Measurements from ENCODE around the gene VAT1L.

The VAT1L gene

GRCh38 chr16:77807021-77807420 lies 18.7 kb downstream of the VAT1L start:
- no peak overlapping the region for H2AFZ ChIP-seq (ENCODE audit: low read depth, low read length)
- H3K27me3 ChIP-seq (ENCODE audit: insufficient read depth, low read length, poor library complexity) = no peaks in the 10 kb centered on the region
- no peak overlapping the region for H3K27ac ChIP-seq (ENCODE audit: low read length)
- no peaks in the 10 kb centered on the region for H3K36me3 ChIP-seq (ENCODE audit: insufficient read depth, low read length)
- no peaks in the 10 kb centered on the region for H3K9me3 ChIP-seq (ENCODE audit: insufficient read depth, low read length, severe bottlenecking)
- DNase-seq = no peak
- no peaks in the 10 kb centered on the region for H3K79me2 ChIP-seq (ENCODE audit: insufficient read depth, low read length)
- H3K4me1 ChIP-seq (ENCODE audit: insufficient read depth, low read length) = no peaks in the 10 kb centered on the region
- no peak overlapping the region for H3K4me2 ChIP-seq (ENCODE audit: insufficient read depth, low read length)
- H3K4me3 ChIP-seq (ENCODE audit: low read depth in 1 of 2, low read length in 2 of 2) = no peak overlapping the region
- no peak overlapping the region for H3K9ac ChIP-seq (ENCODE audit: low read depth, low read length)
- TF ChIP-seq, protein P1, sequence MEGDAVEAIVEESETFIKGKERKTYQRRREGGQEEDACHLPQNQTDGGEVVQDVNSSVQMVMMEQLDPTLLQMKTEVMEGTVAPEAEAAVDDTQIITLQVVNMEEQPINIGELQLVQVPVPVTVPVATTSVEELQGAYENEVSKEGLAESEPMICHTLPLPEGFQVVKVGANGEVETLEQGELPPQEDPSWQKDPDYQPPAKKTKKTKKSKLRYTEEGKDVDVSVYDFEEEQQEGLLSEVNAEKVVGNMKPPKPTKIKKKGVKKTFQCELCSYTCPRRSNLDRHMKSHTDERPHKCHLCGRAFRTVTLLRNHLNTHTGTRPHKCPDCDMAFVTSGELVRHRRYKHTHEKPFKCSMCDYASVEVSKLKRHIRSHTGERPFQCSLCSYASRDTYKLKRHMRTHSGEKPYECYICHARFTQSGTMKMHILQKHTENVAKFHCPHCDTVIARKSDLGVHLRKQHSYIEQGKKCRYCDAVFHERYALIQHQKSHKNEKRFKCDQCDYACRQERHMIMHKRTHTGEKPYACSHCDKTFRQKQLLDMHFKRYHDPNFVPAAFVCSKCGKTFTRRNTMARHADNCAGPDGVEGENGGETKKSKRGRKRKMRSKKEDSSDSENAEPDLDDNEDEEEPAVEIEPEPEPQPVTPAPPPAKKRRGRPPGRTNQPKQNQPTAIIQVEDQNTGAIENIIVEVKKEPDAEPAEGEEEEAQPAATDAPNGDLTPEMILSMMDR (IDR thresholded peaks at IDR 0.05; ENCODE audit: borderline replicate concordance, extremely low read depth, low read length, poor library complexity, severe bottlenecking) = no peak
- TF ChIP-seq EZH2 (IDR thresholded peaks at IDR 0.05; ENCODE audit: borderline replicate concordance, low read depth, low read length, severe bottlenecking) = no peak
- no peaks in the 10 kb centered on the region for H4K20me1 ChIP-seq (ENCODE audit: insufficient read depth, low read length)
- ATAC-seq (ENCODE audit: insufficient read depth, low read depth) = no peak

DNA sequence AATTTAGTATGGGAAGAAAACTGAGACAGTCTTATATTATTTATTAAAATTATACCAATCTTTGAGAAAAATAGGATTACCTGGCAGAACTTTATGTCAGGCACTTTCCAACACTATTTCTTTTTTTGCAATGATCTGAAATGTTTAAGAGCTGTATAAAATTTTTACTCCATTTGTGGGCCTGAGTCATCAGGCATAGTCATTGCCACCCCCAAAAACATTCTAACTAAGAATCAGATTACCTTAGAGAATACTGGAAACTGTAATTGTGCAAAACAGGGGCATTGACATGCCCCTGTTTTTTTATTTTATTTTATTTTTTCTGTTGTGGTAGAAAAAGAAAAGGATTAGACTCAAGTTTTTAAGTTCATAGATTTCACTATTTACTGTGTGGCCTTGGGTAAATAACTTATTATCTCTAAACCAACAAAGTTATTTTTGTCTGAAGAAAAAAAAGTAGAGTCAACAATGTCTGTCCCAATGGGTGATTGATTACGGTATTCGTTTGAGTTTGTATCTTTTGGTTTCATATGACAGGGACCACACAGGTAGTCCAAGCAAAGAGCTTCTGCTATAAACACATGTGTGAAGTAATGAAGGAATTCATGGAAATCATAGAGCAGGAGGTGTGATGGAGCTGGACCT lies 24.6 kb downstream of the VAT1L start:
- no peak overlapping the region for H3K27ac ChIP-seq (ENCODE audit: low read length)
- H3K9me3 ChIP-seq (ENCODE audit: insufficient read depth, low read length, severe bottlenecking) = no peaks in the 10 kb centered on the region
- H2AFZ ChIP-seq (ENCODE audit: low read depth, low read length) = no peak overlapping the region
- no peak for TF ChIP-seq EZH2 (IDR thresholded peaks at IDR 0.05; ENCODE audit: borderline replicate concordance, low read depth, low read length, severe bottlenecking)
- TF ChIP-seq, protein P1 (IDR thresholded peaks at IDR 0.05; ENCODE audit: borderline replicate concordance, extremely low read depth, low read length, poor library complexity, severe bottlenecking) = no peak
- no peak overlapping the region for H3K4me3 ChIP-seq (ENCODE audit: low read depth in 1 of 2, low read length in 2 of 2)
- H3K9ac ChIP-seq (ENCODE audit: low read depth, low read length) = no peak overlapping the region
- no peak overlapping the region for H3K4me2 ChIP-seq (ENCODE audit: insufficient read depth, low read length)
- ATAC-seq (ENCODE audit: insufficient read depth, low read depth) = no peak
- no peaks in the 10 kb centered on the region for H4K20me1 ChIP-seq (ENCODE audit: insufficient read depth, low read length)
- no peaks in the 10 kb centered on the region for H3K79me2 ChIP-seq (ENCODE audit: insufficient read depth, low read length)
- H3K4me1 ChIP-seq (ENCODE audit: insufficient read depth, low read length) = no peaks in the 10 kb centered on the region
- DNase-seq = no peak
- no peaks in the 10 kb centered on the region for H3K36me3 ChIP-seq (ENCODE audit: insufficient read depth, low read length)
- H3K27me3 ChIP-seq (ENCODE audit: insufficient read depth, low read length, poor library complexity) = no peaks in the 10 kb centered on the region

DNA sequence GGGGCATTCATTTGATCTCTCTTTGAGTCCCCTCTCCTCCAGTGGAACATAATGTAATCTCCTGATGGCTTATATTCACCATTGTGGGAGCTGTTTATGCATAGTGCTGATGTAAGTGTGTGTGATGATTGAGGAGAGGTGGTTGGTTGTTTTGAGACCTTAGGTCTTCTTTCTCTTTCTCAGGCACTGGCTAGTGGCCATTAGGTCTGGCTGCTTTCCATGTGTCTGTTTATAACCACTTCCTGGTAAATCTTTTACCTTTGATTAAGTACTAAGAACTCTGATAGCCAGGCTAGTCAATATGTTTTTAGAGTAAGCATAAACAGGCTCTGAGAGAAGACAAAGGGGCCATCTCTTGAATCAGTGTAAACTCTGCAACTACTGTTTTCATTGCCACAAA lies 27.9 kb downstream of the VAT1L start:
- Histone ChIP-seq H3K27me3 (ENCODE audit: insufficient read depth, low read length, poor library complexity) (no peaks in the 10 kb centered on the region), H4K20me1 (ENCODE audit: insufficient read depth, low read length) (no peaks in the 10 kb centered on the region), H2AFZ (ENCODE audit: low read depth, low read length) (no peak overlapping the region), H3K4me2 (ENCODE audit: insufficient read depth, low read length) (no peak overlapping the region), H3K79me2 (ENCODE audit: insufficient read depth, low read length) (no peaks in the 10 kb centered on the region), H3K9me3 (ENCODE audit: insufficient read depth, low read length, severe bottlenecking) (no peaks in the 10 kb centered on the region), H3K4me1 (ENCODE audit: insufficient read depth, low read length) (no peaks in the 10 kb centered on the region), H3K36me3 (ENCODE audit: insufficient read depth, low read length) (no peaks in the 10 kb centered on the region), H3K9ac (ENCODE audit: low read depth, low read length) (no peak overlapping the region), H3K4me3 (ENCODE audit: low read depth in 1 of 2, low read length in 2 of 2) (no peak overlapping the region), H3K27ac (ENCODE audit: low read length) (no peak overlapping the region)
- no peak for TF ChIP-seq EZH2 (IDR thresholded peaks at IDR 0.05; ENCODE audit: borderline replicate concordance, low read depth, low read length, severe bottlenecking)
- TF ChIP-seq, protein P1 (IDR thresholded peaks at IDR 0.05; ENCODE audit: borderline replicate concordance, extremely low read depth, low read length, poor library complexity, severe bottlenecking) = no peak
- DNase-seq (no peak), ATAC-seq (ENCODE audit: insufficient read depth, low read depth) (no peak)
